Suprapubic skin (tissue), 4 donors: ENCODE measurements around the gene JUND.

Experiments
- EP300 ChIP-seq: sonication (generic); formaldehyde crosslinking; IDR thresholded peaks from one replicate; pipeline ENCODE4 v1.6.1; 2017; ENCODE audit warnings: antibody characterized with exemption
- POLR2A ChIP-seq, 2 donors: fragments of 450-650 bp; IDR thresholded peaks; one replicate each; pipeline ENCODE4 v1.6.1; 2017; ENCODE audit warnings: antibody characterized with exemption in 2 of 2, mild to moderate bottlenecking in 2 of 2, moderate library complexity in 2 of 2
- POLR2AphosphoS5 ChIP-seq, 3 donors: sonication (generic); formaldehyde crosslinking; IDR thresholded peaks; one replicate each; pipeline ENCODE4 v1.6.1; 2017; ENCODE audit warnings: antibody characterized with exemption in 3 of 3
- TF ChIP-seq, protein P1 (sequence below), 2 donors: fragments of 200-600 bp in 1 of 2; fragments of 450-650 bp in 1 of 2; sonication (generic) in 1 of 2; IDR thresholded peaks; one replicate each; pipeline ENCODE4 v1.5.1; 2016 to 2019; ENCODE audit warnings: antibody characterized with exemption in 2 of 2, mild to moderate bottlenecking in 1 of 2, moderate library complexity in 1 of 2

DNA sequence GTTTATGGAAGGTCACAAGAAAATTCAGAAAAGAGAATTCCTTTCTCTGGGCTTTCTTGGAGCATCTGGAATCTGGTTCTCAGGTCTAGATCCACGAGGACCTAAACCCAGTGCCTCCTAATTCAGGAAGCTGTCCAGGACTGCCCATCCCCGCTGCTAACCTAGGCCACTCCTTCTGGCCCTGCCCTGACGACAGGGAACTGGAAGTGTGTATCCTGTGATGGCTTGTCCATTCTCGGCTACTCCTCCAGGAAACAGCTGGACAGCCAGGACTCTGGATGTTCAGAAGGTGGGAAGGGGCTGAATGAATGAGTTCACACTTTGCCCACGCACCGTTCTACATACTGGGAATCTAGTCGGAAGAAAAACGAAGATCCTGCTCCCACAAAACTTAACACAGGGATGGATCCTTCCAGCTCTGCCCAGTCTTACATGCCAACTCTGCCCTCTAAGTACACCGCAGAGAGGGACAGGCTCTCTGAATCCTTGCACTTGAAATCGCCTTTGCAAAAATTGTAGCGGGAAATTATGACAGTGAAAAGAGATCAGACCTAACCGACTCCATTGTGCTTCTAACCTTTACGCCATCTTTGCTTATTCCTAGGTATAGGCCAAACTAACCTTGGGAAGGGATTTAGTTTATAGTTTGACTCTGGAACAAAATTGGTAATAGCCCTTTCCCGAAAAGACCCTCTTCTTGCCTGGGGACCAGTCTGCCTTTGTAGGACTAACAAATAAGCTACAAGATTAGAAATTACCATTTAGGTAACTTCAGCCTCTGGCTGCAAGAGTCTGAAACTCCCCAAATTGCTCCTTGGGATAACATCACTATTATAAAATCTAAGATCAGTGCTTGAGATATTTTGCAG lies 39.7 kb upstream of the JUND start:
- TF ChIP-seq, protein P1, sequence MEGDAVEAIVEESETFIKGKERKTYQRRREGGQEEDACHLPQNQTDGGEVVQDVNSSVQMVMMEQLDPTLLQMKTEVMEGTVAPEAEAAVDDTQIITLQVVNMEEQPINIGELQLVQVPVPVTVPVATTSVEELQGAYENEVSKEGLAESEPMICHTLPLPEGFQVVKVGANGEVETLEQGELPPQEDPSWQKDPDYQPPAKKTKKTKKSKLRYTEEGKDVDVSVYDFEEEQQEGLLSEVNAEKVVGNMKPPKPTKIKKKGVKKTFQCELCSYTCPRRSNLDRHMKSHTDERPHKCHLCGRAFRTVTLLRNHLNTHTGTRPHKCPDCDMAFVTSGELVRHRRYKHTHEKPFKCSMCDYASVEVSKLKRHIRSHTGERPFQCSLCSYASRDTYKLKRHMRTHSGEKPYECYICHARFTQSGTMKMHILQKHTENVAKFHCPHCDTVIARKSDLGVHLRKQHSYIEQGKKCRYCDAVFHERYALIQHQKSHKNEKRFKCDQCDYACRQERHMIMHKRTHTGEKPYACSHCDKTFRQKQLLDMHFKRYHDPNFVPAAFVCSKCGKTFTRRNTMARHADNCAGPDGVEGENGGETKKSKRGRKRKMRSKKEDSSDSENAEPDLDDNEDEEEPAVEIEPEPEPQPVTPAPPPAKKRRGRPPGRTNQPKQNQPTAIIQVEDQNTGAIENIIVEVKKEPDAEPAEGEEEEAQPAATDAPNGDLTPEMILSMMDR (IDR thresholded peaks at IDR 0.05): no peak
- TF ChIP-seq POLR2A (IDR thresholded peaks at IDR 0.05) (no peak), EP300 (no peak), POLR2AphosphoS5 (IDR thresholded peaks at IDR 0.05) (no peak)
